Upper lobe of left lung (tissue), 6 donors: ENCODE results near the gene LYL1. TPM values are rescaled to one million over a fixed set of nuclear protein-coding genes. Genes with fewer than 3 reads are reported as not detected.

Source experiments
- ATAC-seq, 2 donors: fragments of 200-7000 bp; cut with Tn5 transposase; one replicate each; pipeline ENCODE4 v1.9.1; 2022; ENCODE audit warnings: mild to moderate bottlenecking in 2 of 2, moderate library complexity in 2 of 2; ENCODE audit not compliant: low FRiP score in 2 of 2
- DNase-seq, 2 donors: peaks; one replicate each; pipeline ENCODE4 v3.0.0-alpha.2; 2019 to 2020
- H3K27ac ChIP-seq, 4 donors: fragments of 200-600 bp; sonication (generic); one replicate each; pipeline ENCODE4 v1.5.1; 2016 to 2019
- H3K27me3 ChIP-seq, 4 donors: fragments of 200-600 bp; sonication (generic); one replicate each; pipeline ENCODE4 v1.5.1; 2017 to 2019
- H3K36me3 ChIP-seq, 4 donors: fragments of 200-600 bp; sonication (generic); one replicate each; pipeline ENCODE4 v1.5.1; 2016 to 2019
- H3K4me1 ChIP-seq, 4 donors: fragments of 200-600 bp; sonication (generic); one replicate each; pipeline ENCODE4 v1.5.1; 2018 to 2019
- H3K4me3 ChIP-seq, 4 donors: fragments of 200-600 bp; sonication (generic); one replicate each; pipeline ENCODE4 v1.5.1; 2017 to 2019; ENCODE audit warnings: mild to moderate bottlenecking in 2 of 4, moderate library complexity in 1 of 4
- H3K9me3 ChIP-seq, 4 donors: fragments of 200-600 bp; sonication (generic); one replicate each; pipeline ENCODE4 v1.5.1; 2018 to 2019
- CTCF ChIP-seq, 6 experiments: fragments of 450-650 bp in 4 of 6; fragments of 200-600 bp in 2 of 6; sonication (generic) in 2 of 6; IDR thresholded peaks; one replicate each; pipeline ENCODE4 v1.5.1; 2016 to 2019; ENCODE audit warnings: antibody characterized with exemption in 6 of 6
- EP300 ChIP-seq, 4 donors: sonication (generic); formaldehyde crosslinking; IDR thresholded peaks; one replicate each; pipeline ENCODE4 v1.5.1; 2017; ENCODE audit warnings: antibody characterized with exemption in 4 of 4, control low read depth in 2 of 4
- POLR2A ChIP-seq, 4 donors: fragments of 450-650 bp; IDR thresholded peaks; one replicate each; pipeline ENCODE4 v1.5.1; 2016 to 2017; ENCODE audit warnings: antibody characterized with exemption in 4 of 4, mild to moderate bottlenecking in 2 of 4
- POLR2AphosphoS5 ChIP-seq, 2 donors: sonication (generic); formaldehyde crosslinking; IDR thresholded peaks; one replicate each; pipeline ENCODE4 v1.5.1; 2017; ENCODE audit warnings: antibody characterized with exemption in 2 of 2
- whole genome bisulfite sequencing, 2 donors: methylation state at CpG; one replicate each; pipeline ENCODE4 v1.1.5; 2017 to 2018; 5-methylcytosine and 5-hydroxymethylcytosine counted together
- total RNA-seq, 6 donors: library from RNA; depleted of rRNA in 4 of 6; stranded (reverse); fragments of >200 nt in 4 of 6; gene quantifications; one replicate each; pipeline versions ENCODE4 v1.1.0 to v1.2.1, GENCODE V29; 2016 to 2021
- donor health status: DM: no; HTN: no; CAD: no; lungs with moderate emphysema.
- donor health status: DM: no; HTN: yes; CAD: no; lungs with severe emphysema.

The LYL1 gene
- total RNA-seq, 6 donors from 2014 or later: 22.6 to 55.5 (median 31.4) TPM

DNA sequence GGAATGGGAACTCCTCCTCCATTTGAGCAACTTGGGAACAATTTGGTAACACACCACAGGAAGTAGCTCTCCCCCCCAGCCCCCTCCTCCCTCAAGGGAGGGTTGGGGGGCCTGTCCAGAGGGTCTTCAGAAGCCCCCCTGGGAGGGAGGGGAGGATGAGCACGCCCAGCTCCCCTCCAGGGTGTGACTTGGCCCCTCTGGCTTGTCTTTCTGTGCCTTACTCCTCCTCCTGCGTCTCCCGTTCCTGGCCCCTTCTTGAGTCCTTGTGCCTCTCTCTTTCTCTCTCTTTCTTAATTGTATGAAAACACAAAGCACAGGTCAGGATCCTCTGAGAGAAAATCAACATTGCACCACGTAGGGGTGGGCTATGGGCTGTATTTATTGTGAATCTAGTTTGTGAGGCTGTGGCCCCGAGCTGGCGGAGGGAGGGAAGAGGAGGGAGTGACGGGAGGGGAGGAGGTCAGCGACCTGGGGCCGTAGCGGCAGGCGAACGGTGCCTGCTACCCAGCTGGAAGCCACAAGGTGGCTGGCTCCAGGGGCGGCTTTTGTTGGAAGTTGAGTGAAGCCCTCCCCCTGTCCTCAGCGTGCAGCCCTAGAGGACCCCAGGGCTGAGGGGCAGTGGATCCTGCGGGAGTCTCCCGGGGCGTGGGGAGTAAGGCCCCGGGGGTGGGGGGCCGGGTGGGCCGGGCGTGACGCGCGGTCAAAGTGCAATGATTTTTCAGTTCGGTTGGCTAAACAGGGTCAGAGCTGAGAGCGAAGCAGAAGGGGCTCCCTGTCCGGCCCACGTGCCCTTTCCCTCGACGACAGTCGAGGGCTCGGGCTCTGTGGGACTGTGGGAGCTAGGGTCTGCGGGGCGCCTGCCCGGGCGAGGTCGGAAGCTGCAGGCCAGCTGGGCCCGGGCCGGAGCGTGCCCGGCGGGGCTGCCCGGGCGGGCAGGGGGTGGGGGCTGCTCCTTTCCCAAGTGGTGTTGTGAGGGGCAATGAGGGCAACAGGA lies 6.4 kb downstream of the LYL1 start:
- Histone ChIP-seq H3K36me3 (peaks cover 0 to 15% (median 7%) of the 10 kb centered on the region in 4 donors), H3K9me3 (no peaks in the 10 kb centered on the region), H3K4me3 (peak overlapping the region in 3 of 4 donors; percentile 26 to 59 (median 37)), H3K27ac (peak overlapping the region; percentile 92 to 98 (median 95)), H3K27me3 (no peaks in the 10 kb centered on the region), H3K4me1 (peaks cover 73 to 97% (median 85%) of the 10 kb centered on the region in 4 donors)
- ATAC-seq: no peak
- 48 to 63% methylated on average over 37 to 38 of the region's 44 CpGs for WGBS, 2 donors
- TF ChIP-seq EP300 (IDR thresholded peaks at IDR 0.05) (no peak), POLR2A (IDR thresholded peaks at IDR 0.05) (no peak), POLR2AphosphoS5 (IDR thresholded peaks at IDR 0.05) (no peak), CTCF (IDR thresholded peaks at IDR 0.05) (peak in 4 of 6 experiments; percentile 23 to 38 (median 30))
- peak in 1 of 2 donors; percentile 48 for DNase-seq

DNA sequence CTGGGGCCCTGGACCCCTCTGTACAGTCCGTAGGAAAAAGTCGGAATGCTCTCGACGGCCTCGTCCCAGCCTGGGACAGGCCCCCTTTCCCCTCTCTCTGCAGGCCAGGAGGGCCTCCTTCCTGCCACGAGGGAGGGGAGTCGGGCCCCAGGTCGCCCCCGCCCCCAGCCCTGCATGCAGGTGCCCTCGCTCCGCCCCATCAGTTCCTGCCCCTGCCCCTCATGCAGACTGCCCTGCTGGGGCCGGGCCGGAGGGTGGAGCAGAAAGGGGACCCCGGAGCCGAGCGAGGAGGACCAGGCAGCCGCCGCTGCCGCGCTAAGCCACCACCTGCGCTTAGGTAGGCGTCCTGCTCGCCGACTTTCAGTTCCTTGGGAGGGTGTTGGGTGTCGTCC lies 7.3 kb downstream of the LYL1 start:
- WGBS, 2 donors: 31 to 78% methylated on average over 12 to 14 of the region's 25 CpGs
- Histone ChIP-seq H3K27ac (peak overlapping the region; percentile 92 to 98 (median 95)), H3K4me1 (peaks cover 71 to 97% (median 83%) of the 10 kb centered on the region in 4 donors), H3K27me3 (no peaks in the 10 kb centered on the region), H3K9me3 (no peaks in the 10 kb centered on the region), H3K36me3 (peaks cover 0 to 16% (median 10%) of the 10 kb centered on the region in 4 donors), H3K4me3 (peak overlapping the region in 3 of 4 donors; percentile 26 to 59 (median 37))
- peak; percentile 44 to 88 for DNase-seq
- ATAC-seq: no peak
- TF ChIP-seq POLR2A (IDR thresholded peaks at IDR 0.05) (no peak), CTCF (IDR thresholded peaks at IDR 0.05) (no peak)

DNA sequence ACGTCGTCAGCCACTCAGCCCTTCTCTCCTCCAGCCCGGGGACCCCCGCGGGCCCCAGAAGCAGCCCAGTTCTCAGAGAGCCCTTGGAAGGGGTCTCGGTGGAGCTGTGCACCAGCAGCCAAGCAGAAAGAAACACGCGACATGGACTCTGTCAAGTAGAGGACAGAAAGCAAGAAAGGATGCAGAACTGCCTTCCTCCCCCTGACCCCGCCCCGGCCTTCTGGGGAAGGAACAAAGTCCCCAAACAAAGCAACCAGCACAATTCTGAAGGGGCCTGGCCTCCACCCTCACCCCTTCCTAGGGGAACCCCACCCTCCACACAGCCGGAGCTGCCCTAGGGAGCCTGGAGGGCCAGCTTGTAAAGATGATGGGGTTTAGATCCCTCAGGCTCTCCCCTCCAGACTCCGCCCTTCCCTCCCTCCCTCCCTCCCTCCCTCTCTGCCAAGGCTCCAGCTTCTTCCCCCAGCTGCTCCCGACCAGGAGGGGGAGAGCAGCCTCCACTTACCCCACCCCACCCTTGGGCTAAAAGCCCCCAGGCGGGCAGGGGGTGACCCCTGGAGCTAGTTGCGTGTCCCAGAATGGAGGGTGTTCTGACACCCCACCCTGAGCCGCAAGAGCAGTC lies 7.8 kb downstream of the LYL1 start:
- Histone ChIP-seq H3K27me3 (no peaks in the 10 kb centered on the region), H3K27ac (peak overlapping the region; percentile 92 to 98 (median 95)), H3K4me3 (peak overlapping the region in 3 of 4 donors; percentile 26 to 59 (median 37)), H3K9me3 (no peaks in the 10 kb centered on the region), H3K4me1 (peaks cover 66 to 97% (median 79%) of the 10 kb centered on the region in 4 donors), H3K36me3 (peaks cover 0 to 21% (median 10%) of the 10 kb centered on the region in 4 donors)
- ATAC-seq: no peak
- TF ChIP-seq EP300 (IDR thresholded peaks at IDR 0.05): no peak
- TF ChIP-seq POLR2AphosphoS5 (IDR thresholded peaks at IDR 0.05): no peak
- no peak for TF ChIP-seq POLR2A (IDR thresholded peaks at IDR 0.05)
- no peak for TF ChIP-seq CTCF (IDR thresholded peaks at IDR 0.05)
- no peak for DNase-seq
- 41 to 42% methylated on average over 12 to 15 of the region's 16 CpGs for WGBS, 2 donors

GRCh38 chr19:13094106-13094504 lies 8.6 kb downstream of the LYL1 start:
- H3K27me3 ChIP-seq: no peaks in the 10 kb centered on the region
- whole genome bisulfite sequencing, 2 donors: 33 to 44% methylated on average over 3 to 5 of the region's 5 CpGs

More at GRCh38 chr19:13094106-13094504, 8.6 kb downstream of the LYL1 start:
- DNase-seq (no peak), ATAC-seq (no peak)
- Histone ChIP-seq H3K4me1 (peaks cover 60 to 89% (median 73%) of the 10 kb centered on the region in 4 donors), H3K9me3 (no peaks in the 10 kb centered on the region), H3K4me3 (no peak overlapping the region), H3K36me3 (peaks cover 0 to 22% (median 12%) of the 10 kb centered on the region in 4 donors), H3K27ac (peak overlapping the region; percentile 7 to 98 (median 58))
- TF ChIP-seq POLR2A (IDR thresholded peaks at IDR 0.05) (no peak), CTCF (IDR thresholded peaks at IDR 0.05) (peak in 1 of 6 experiments; percentile 2), POLR2AphosphoS5 (IDR thresholded peaks at IDR 0.05) (no peak), EP300 (IDR thresholded peaks at IDR 0.05) (no peak)
